Measurements from ENCODE around the gene GNG2.
"Not testable (repeated sequence)": the region's sequence is repeated elsewhere in the genome, so short reads cannot be mapped to it uniquely, and the experiment has no call there.

GNG2 gene

GRCh38 chr14:51880835-51881580 is 20.6 kb downstream of the GNG2 start:
- DNase-seq (ENCODE audit: low read depth in 1 of 2, low spot score in 1 of 2): no peak
- TF ChIP-seq JUND (IDR thresholded peaks at IDR 0.05; ENCODE audit: low read depth): no peak
- in situ Hi-C loops (cut with HindIII; ENCODE audit: low pct_unique_long_range_greater_than_20kb, low sequenced_read_pairs): no loop called here

GRCh38 chr14:51881636-51882035 is 21.2 kb downstream of the GNG2 start:
- in situ Hi-C loops (cut with HindIII; ENCODE audit: low pct_unique_long_range_greater_than_20kb, low sequenced_read_pairs): no loop called here
- DNase-seq (ENCODE audit: low read depth in 1 of 2, low spot score in 1 of 2): no peak
- no peak for TF ChIP-seq JUND (IDR thresholded peaks at IDR 0.05; ENCODE audit: low read depth)

GRCh38 chr14:51883232-51883631 is 22.8 kb downstream of the GNG2 start:
- TF ChIP-seq JUND (IDR thresholded peaks at IDR 0.05; ENCODE audit: low read depth): no peak
- in situ Hi-C loops (cut with HindIII; ENCODE audit: low pct_unique_long_range_greater_than_20kb, low sequenced_read_pairs): no loop called here
- no peak for DNase-seq (ENCODE audit: low read depth in 1 of 2, low spot score in 1 of 2)

- in situ Hi-C loops (cut with HindIII; ENCODE audit: low pct_unique_long_range_greater_than_20kb, low sequenced_read_pairs): no loop called here
- no peak for TF ChIP-seq JUND (IDR thresholded peaks at IDR 0.05; ENCODE audit: low read depth)
- no peak for DNase-seq (ENCODE audit: low read depth in 1 of 2, low spot score in 1 of 2)
Observed at GRCh38 chr14:51884086-51884927, 23.9 kb downstream of the GNG2 start.

- TF ChIP-seq JUND (IDR thresholded peaks at IDR 0.05; ENCODE audit: low read depth): no peak
- DNase-seq (ENCODE audit: low read depth in 1 of 2, low spot score in 1 of 2): no peak
- in situ Hi-C loops (cut with HindIII; ENCODE audit: low pct_unique_long_range_greater_than_20kb, low sequenced_read_pairs): no loop called here
Observed at GRCh38 chr14:51889851-51890250, 29.4 kb downstream of the GNG2 start.

- in situ Hi-C loops (cut with HindIII; ENCODE audit: low pct_unique_long_range_greater_than_20kb, low sequenced_read_pairs): no loop called here
- DNase-seq (ENCODE audit: low read depth in 1 of 2, low spot score in 1 of 2): no peak
- TF ChIP-seq JUND (IDR thresholded peaks at IDR 0.05; ENCODE audit: low read depth): no peak
Observed at GRCh38 chr14:51894250-51894649, 33.8 kb downstream of the GNG2 start.

GRCh38 chr14:51895375-51895774 is 35.0 kb downstream of the GNG2 start:
- no peak for TF ChIP-seq JUND (IDR thresholded peaks at IDR 0.05; ENCODE audit: low read depth)
- in situ Hi-C loops (cut with HindIII; ENCODE audit: low pct_unique_long_range_greater_than_20kb, low sequenced_read_pairs): no loop called here
- no peak for DNase-seq (ENCODE audit: low read depth in 1 of 2, low spot score in 1 of 2)

GRCh38 chr14:51897791-51898355 is 37.5 kb downstream of the GNG2 start:
- no peak for TF ChIP-seq JUND (IDR thresholded peaks at IDR 0.05; ENCODE audit: low read depth)
- no peak for DNase-seq (ENCODE audit: low read depth in 1 of 2, low spot score in 1 of 2)
- in situ Hi-C loops (cut with HindIII; ENCODE audit: low pct_unique_long_range_greater_than_20kb, low sequenced_read_pairs): no loop called here

GRCh38 chr14:51901475-51902024 is 41.1 kb downstream of the GNG2 start:
- TF ChIP-seq JUND (IDR thresholded peaks at IDR 0.05; ENCODE audit: low read depth): no peak
- in situ Hi-C loops (cut with HindIII; ENCODE audit: low pct_unique_long_range_greater_than_20kb, low sequenced_read_pairs): no loop called here
- no peak for DNase-seq (ENCODE audit: low read depth in 1 of 2, low spot score in 1 of 2)

- DNase-seq (ENCODE audit: low read depth in 1 of 2, low spot score in 1 of 2); in situ Hi-C loops (cut with HindIII; ENCODE audit: low pct_unique_long_range_greater_than_20kb, low sequenced_read_pairs): not testable (repeated sequence)
Observed at GRCh38 chr14:51905656-51906121, 45.3 kb downstream of the GNG2 start.

- in situ Hi-C loops (cut with HindIII; ENCODE audit: low pct_unique_long_range_greater_than_20kb, low sequenced_read_pairs): no loop called here
- DNase-seq (ENCODE audit: low read depth in 1 of 2, low spot score in 1 of 2): no peak
- no peak for TF ChIP-seq JUND (IDR thresholded peaks at IDR 0.05; ENCODE audit: low read depth)
Observed at GRCh38 chr14:51908086-51908485, 47.7 kb downstream of the GNG2 start.

GRCh38 chr14:51912112-51912786 is 51.8 kb downstream of the GNG2 start:
- no peak for TF ChIP-seq JUND (IDR thresholded peaks at IDR 0.05; ENCODE audit: low read depth)
- in situ Hi-C loops (cut with HindIII; ENCODE audit: low pct_unique_long_range_greater_than_20kb, low sequenced_read_pairs): no loop called here
- DNase-seq (ENCODE audit: low read depth in 1 of 2, low spot score in 1 of 2): no peak
